ENCODE data around the gene C4BPB.

The C4BPB gene

GRCh38 chr1:207052911-207053769, 35.5 kb upstream of the C4BPB start, which contains the start of gene PFKFB2:
Gene PFKFB2 (plus strand): TSS chr1:207053275. CDS start chr1:207054718, 1,443 bp downstream.
- DNase-seq (ENCODE audit: low read depth): peak; percentile 69
- peak within 1 kb of the TSS; percentile 75 for H3K4me3 ChIP-seq (ENCODE audit: control insufficient read depth, low read depth, low read length)
- TF ChIP-seq CTCF (IDR thresholded peaks at IDR 0.05; ENCODE audit: control insufficient read depth, insufficient read depth, low read depth, low read length, missing control alignments): no peak

GRCh38 chr1:207054491-207054890, 34.2 kb upstream of the C4BPB start:
- no peak for TF ChIP-seq CTCF (IDR thresholded peaks at IDR 0.05; ENCODE audit: control insufficient read depth, insufficient read depth, low read depth, low read length, missing control alignments)
- no peak overlapping the region for H3K4me3 ChIP-seq (ENCODE audit: control insufficient read depth, low read depth, low read length)
- no peak for DNase-seq (ENCODE audit: low read depth)

- DNase-seq (ENCODE audit: low read depth): no peak
- TF ChIP-seq CTCF (IDR thresholded peaks at IDR 0.05; ENCODE audit: control insufficient read depth, insufficient read depth, low read depth, low read length, missing control alignments): no peak
- no peak overlapping the region for H3K4me3 ChIP-seq (ENCODE audit: control insufficient read depth, low read depth, low read length)
These were observed 33.2 kb upstream of the C4BPB start for GRCh38 chr1:207055386-207056001.

- TF ChIP-seq CTCF (IDR thresholded peaks at IDR 0.05; ENCODE audit: control insufficient read depth, insufficient read depth, low read depth, low read length, missing control alignments): no peak
- DNase-seq (ENCODE audit: low read depth): no peak
- no peak overlapping the region for H3K4me3 ChIP-seq (ENCODE audit: control insufficient read depth, low read depth, low read length)
These were observed 32.0 kb upstream of the C4BPB start for GRCh38 chr1:207056673-207057072.

GRCh38 chr1:207058252-207058651, 30.4 kb upstream of the C4BPB start:
- no peak for DNase-seq (ENCODE audit: low read depth)
- no peak for TF ChIP-seq CTCF (IDR thresholded peaks at IDR 0.05; ENCODE audit: control insufficient read depth, insufficient read depth, low read depth, low read length, missing control alignments)
- no peak overlapping the region for H3K4me3 ChIP-seq (ENCODE audit: control insufficient read depth, low read depth, low read length)

- TF ChIP-seq CTCF (IDR thresholded peaks at IDR 0.05; ENCODE audit: control insufficient read depth, insufficient read depth, low read depth, low read length, missing control alignments): peak; percentile 3
- no peak overlapping the region for H3K4me3 ChIP-seq (ENCODE audit: control insufficient read depth, low read depth, low read length)
- no peak for DNase-seq (ENCODE audit: low read depth)
These were observed 29.5 kb upstream of the C4BPB start for GRCh38 chr1:207058878-207059867.

Measured in AG09309 (cell line).